HG03095 (cell line): ENCODE data around the gene SLC37A2.
"Not testable (repeated sequence)": the region's sequence is repeated elsewhere in the genome, so short reads cannot be mapped to it uniquely, and the experiment has no call there.

Source experiments
- ATAC-seq: cut with Tn5 transposase; IDR thresholded peaks from one replicate; pipeline ENCODE4 v1.9.1; 2021; ENCODE audit warnings: moderate library complexity; ENCODE audit not compliant: unreplicated experiment

SLC37A2 gene

DNA sequence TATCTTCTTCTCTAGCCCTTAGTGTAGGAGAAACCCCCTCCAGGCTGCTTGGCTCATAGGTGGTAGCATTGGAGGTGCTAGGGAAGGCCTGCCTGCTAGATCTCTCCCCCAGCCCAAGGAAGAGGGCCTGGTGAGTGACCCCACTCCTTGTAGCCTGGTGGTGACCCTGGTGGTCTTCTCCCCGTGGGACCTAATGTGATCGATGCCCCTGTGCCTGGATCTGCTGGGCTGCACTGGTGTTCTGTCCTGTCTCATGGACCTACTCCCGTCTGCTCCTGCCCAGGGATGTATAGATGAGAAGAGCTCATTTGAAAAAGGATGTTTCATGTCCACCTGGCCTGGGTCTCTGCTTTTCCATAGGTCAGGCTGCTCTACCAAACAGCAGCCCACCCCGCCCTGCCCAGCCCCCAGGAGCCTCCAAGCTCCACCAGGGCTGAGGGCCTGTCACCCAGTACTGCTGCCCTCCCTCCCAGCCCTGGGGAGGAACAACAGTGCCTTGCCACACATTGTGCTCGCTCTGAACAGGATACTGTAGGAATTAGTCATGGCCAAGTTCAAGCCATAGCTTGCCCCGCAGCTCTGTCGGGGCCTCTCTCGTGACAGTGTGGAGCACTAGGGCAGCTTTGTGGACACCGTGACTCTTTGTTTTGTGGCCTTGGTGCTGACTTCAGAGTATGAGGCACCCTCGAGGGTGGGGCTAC lies 19.7 kb downstream of the SLC37A2 start:
- ATAC-seq = no peak

DNA sequence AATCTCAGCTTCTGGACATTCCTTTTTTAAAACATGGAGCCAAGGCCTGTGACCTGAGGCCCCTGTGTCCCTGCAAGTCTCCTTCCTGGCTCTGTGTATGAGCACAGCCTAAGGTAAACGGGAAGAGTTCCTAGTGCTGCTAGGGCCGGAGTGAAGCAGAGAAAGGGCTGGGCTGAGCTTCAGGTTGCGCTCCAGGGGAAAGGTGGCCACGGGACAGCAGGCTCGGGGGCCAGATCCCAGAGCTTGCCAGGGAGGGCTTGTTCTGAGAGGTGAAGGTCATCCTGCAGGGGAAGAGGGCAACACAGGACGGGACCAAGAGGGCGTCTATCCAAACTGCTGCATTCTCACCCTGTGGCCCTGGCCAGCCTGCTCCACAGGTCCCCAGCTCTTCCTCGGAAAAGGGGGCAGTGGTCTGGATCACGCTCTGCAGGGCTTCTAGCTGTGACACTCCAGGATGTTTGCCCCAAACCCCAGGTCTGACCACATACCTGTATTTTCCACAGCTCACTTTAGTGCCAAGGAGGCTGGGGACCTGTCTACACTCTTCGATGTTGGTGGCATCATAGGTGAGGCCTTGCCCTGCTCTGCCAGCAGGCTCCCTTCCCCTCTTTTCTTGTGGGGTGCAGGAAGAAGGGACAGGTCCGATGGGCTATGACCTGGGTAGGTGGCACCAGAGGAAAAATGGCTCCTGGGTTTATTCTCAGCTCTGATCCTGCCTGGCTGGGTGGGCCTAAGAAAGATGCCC lies 20.4 kb downstream of the SLC37A2 start:
- no peak for ATAC-seq

- ATAC-seq = no peak
These were observed 20.9 kb downstream of the SLC37A2 start for GRCh38 chr11:125084057-125084416.

- no peak for ATAC-seq
These were observed 21.7 kb downstream of the SLC37A2 start for GRCh38 chr11:125084761-125085231.

DNA sequence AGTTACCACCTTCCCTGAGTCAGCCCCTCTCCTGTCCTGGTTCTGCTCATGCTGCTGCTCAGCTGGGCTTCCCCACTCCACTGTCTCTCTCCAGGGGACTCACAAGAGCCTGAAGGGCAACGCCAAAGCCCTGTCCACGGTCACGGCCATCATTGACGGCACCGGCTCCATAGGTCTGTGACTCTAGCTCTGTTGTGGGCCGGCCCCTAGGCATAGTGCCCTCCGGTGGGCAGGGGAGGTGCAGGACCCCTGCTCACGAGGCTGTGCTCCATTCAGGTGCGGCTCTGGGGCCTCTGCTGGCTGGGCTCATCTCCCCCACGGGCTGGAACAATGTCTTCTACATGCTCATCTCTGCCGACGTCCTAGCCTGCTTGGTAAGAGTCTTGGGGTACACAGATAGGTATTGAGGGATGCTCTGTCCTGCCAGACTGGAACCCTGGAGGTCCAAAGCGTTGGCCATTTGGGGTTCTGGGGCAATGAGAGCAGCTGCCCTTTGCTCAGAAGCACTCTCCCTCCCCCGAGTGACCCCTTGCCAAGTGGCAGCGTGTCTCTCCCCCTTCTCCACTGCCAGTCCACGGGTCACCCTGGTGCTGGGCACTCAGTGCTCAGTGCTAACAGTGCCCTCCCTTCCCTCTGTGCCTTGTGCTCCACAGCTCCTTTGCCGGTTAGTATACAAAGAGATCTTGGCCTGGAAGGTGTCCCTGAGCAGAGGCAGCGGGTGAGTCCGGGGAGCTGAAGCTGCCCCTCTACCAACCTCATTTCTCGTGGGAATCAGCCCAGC lies 22.4 kb downstream of the SLC37A2 start:
- ATAC-seq = no peak

GRCh38 chr11:125086633-125087296 lies 23.7 kb downstream of the SLC37A2 start:
- ATAC-seq = no peak

DNA sequence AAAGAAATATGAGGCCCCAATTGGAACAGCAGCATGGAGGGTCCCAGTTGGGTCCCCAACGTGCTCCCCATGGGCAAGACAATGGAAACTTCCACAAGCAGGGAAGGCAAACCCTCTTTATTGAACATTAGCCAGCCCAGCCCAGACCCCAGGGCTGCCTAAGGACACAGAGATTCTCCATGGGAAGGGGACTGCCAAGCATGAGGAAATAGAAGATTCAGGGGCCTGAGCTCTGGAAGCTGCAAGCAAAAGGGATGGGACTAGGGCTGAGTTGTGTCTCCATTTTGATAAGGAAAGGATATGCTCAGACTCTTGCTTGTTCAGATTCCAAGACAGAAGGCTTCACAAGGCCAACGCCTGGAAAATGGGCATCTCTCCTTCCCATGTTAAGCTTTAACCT lies 25.0 kb downstream of the SLC37A2 start:
- no peak for ATAC-seq

DNA sequence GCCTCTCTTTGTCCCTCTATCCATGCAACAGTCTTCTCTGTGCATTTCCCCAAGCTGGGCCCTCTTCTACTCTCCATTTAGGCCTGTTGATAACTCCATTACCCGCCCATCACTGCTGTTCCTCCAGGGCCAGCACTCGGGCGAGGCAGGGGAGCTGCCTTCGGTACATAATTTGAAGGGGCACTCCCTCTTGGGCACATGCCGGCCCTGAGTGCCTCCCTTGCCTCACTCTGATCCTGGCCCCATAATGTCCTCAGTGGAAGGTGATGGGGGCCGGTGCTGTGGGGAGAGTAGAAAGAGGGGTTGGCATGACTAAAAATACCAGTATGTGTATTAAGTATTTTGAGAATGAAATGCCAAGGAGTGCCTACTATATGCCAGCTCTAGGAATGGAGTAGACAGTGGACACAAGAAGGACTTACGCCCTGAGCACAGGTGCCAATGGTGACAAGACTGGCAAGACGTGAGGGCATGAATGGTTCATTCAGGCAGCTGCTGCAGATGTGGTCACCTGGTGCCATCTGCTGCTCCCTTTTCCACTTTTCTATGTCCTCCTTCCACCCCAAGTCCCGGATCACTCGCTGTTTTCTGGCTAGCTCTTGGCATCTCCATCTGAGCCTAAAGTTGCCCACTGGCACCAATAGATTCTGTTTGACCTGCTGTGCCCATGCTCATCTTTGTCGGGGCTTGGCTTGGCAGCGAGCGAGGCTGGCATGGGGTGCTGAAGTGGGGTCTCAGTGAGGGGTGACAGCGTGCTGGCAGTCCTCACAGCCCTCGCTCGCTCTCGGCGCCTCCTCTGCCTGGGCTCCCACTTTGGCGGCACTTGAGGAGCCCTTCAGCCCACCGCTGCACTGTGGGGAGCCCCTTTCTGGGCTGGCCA lies 25.7 kb downstream of the SLC37A2 start:
- no peak for ATAC-seq

DNA sequence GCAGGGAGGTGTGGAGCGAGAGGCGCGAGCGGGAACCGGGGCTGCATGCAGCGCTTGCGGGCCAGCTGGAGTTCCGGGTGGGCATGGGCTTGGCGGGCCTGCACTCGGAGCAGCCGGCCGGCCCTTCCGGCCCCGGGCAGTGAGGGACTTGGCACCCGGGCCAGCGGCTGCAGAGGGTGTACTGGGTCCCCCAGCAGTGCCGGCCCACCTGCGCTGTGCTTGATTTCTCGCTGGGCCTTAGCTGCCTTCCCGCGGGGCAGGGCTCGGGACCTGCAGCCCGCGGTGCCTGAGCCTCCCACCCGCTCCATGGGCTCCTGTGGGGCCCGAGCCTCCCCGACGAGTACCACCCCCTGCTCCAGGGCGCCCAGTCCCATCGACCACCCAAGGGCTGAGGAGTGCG lies 26.4 kb downstream of the SLC37A2 start:
- ATAC-seq = not testable (repeated sequence)

GRCh38 chr11:125090151-125090550 lies 27.0 kb downstream of the SLC37A2 start:
- ATAC-seq = not testable (repeated sequence)

DNA sequence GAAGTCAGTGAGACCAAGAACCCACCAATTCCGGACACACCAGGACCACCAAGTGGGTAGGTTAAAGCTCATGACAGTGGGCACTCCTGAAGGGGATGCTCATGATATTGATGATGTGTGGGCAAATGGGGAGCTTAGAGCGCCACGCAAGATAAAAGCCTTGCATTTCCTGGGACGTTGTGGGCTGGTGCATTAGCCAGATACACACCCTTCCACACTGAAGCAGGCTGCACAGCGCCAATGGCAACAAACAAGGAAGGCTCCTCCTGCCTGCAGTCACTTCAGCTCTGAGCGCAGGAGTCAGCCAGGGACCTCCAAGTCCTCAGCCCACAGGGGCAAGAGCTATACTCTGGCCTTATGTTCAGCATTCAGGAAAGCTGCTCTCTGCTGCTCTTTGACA lies 27.7 kb downstream of the SLC37A2 start:
- ATAC-seq = no peak

DNA sequence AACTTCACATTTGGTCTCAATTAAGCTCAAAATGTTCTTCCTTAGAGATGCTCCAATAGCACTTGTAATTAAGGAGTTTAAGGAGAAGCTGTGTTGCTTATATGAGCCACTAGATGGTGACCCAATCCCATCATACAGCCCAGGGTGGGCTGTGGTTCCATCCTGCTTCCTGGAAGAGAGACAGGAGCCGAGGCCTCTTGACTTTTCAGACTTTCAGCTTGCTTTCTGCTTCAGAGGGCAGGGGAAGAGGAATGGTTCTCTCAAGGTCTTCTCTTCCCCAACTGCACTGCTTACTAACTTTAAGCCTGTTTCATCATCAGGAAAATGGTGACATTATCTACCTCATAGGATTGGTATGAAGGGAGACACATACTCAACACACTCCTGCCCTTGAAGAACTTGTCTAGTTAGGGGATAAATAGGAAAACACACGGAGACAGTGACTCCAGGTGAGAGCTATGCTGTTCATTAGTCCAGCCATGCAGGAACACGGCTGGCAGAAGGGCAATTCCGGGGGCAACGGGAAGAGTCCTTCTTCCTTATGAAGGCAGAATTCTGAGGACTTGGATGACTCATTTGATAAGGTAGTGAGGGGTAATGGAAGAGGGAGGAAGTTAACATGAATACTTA lies 28.3 kb downstream of the SLC37A2 start:
- ATAC-seq = peak; percentile 50

GRCh38 chr11:125091877-125092664 lies 29.0 kb downstream of the SLC37A2 start:
- no peak for ATAC-seq

DNA sequence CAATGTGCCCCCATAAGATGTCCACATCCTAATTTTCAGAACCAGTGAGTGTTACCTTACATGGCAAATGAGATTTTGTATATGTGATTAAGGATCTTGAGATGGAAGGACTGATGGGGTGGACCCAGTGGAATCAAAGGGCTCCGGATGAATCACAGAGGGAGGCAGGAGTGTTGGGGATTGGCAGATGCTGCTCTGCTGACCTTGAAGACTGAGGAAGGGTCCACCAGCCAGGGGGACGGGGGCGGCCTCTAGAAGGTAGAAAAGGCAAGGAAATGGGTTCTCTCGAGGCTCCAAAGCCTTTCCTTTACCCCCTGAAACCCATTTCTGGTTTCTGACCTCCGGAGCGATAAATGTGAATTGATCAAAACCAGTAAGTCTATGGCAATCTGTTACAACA lies 29.6 kb downstream of the SLC37A2 start:
- no peak for ATAC-seq

DNA sequence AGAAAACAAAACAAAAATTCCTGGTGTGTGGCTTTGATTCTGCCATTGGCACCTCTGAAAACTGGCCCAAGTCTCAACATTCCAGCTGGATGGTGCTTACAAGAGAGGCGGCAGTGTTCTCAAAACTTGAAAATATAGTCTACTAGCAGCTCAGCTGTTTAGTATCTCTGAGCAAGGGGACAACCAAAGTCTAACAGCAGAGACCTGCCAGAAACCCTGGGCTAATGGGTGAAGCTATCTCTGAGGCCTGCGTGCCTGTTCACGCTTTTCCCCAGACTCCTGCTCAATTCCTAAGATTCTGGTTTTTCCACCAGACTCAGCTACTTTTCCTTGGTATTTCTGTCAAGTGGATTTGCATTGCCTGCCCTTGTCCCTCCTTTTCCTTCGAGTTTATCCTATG lies 30.4 kb downstream of the SLC37A2 start:
- ATAC-seq = no peak

GRCh38 chr11:125094731-125095130 lies 31.6 kb downstream of the SLC37A2 start:
- no peak for ATAC-seq

DNA sequence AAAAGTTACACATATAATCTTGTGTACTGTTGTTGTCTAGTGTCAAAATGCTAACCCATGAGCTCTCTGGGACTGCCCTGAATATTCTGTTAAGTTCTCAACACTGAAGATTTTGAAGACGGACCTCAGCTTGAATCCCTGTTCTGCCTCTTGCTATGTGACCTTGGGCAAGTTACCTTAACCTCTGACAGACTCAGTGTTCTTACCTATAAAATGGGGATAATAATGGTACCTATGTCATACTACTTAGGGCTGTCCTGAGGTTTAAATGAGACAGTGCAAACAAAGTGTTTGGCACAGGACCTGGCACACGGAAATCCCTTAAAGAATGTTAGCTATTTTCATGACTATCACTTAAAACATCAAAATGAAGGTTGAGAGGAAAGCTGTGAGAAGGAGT lies 37.0 kb downstream of the SLC37A2 start:
- no peak for ATAC-seq

GRCh38 chr11:125101596-125101995 lies 38.5 kb downstream of the SLC37A2 start:
- no peak for ATAC-seq

- no peak for ATAC-seq
These were observed 38.9 kb downstream of the SLC37A2 start for GRCh38 chr11:125102025-125102424.
